Fibroblast of pulmonary artery (primary cell): ENCODE measurements around the gene LUZP1.
"Not testable (repeated sequence)": the region's sequence is repeated elsewhere in the genome, so short reads cannot be mapped to it uniquely, and the experiment has no call there.

Experiments
- DNase-seq: peaks from one replicate; pipeline ENCODE4 v3.0.0-alpha.2; 2010; ENCODE audit warnings: low read depth
- H3K4me3 ChIP-seq: replicated peaks from 2 replicates; pipeline ENCODE4 v1.5.1; 2011; ENCODE audit warnings: low read depth, mild to moderate bottlenecking, control low read depth, low read length, moderate library complexity
- CTCF ChIP-seq: IDR thresholded peaks from 2 replicates; pipeline ENCODE4 v1.5.1; 2011; ENCODE audit warnings: mild to moderate bottlenecking, control low read depth, low read length, inconsistent platforms; ENCODE audit errors: missing control alignments

The LUZP1 gene

GRCh38 chr1:23211955-23212354 is 43.3 kb upstream of the LUZP1 start:
- TF ChIP-seq CTCF = no peak
- no peak overlapping the region for H3K4me3 ChIP-seq
- no peak for DNase-seq

- TF ChIP-seq CTCF = no peak
- no peak for DNase-seq
- H3K4me3 ChIP-seq = no peak overlapping the region
Observed at GRCh38 chr1:23210963-23211362, 42.3 kb upstream of the LUZP1 start.

- DNase-seq = no peak
- no peak for TF ChIP-seq CTCF
- no peak overlapping the region for H3K4me3 ChIP-seq
Observed at GRCh38 chr1:23210351-23210785, 41.7 kb upstream of the LUZP1 start.

GRCh38 chr1:23209770-23210169 is 41.1 kb upstream of the LUZP1 start:
- DNase-seq = no peak
- no peak for TF ChIP-seq CTCF
- H3K4me3 ChIP-seq = no peak overlapping the region

- no peak for DNase-seq
- TF ChIP-seq CTCF = no peak
- no peak overlapping the region for H3K4me3 ChIP-seq
Observed at GRCh38 chr1:23208527-23208926, 39.9 kb upstream of the LUZP1 start.

GRCh38 chr1:23207733-23208132 is 39.1 kb upstream of the LUZP1 start:
- DNase-seq, H3K4me3 ChIP-seq: not testable (repeated sequence)

- no peak for TF ChIP-seq CTCF
- DNase-seq = peak; percentile 53
Observed at GRCh38 chr1:23202263-23202749, 33.6 kb upstream of the LUZP1 start.

More at GRCh38 chr1:23202263-23202749, 33.6 kb upstream of the LUZP1 start:
- no peak overlapping the region for H3K4me3 ChIP-seq
